AG04449 (cell line): ENCODE results near the gene SND1.

Source experiments
- CTCF ChIA-PET: fragments of 350-600 bp; formaldehyde crosslinking; extraction: SDS; loops from one replicate; lab custom pipeline; 2021; ENCODE audit warnings: antibody characterized with exemption; lab: Yijun Ruan, JAX
- POLR2A ChIA-PET: fragments of 400-600, 350-600 bp; formaldehyde crosslinking; extraction: SDS; loops from one replicate; lab custom pipeline; 2020; ENCODE audit warnings: antibody characterized with exemption, inconsistent platforms; lab: Yijun Ruan, JAX
- DNase-seq: peaks from one replicate; pipeline ENCODE4 v3.0.0-alpha.2; 2010; ENCODE audit warnings: low read depth, low spot score
- H3K4me3 ChIP-seq: 2 replicates; pipeline ENCODE4 v1.5.1; 2011; ENCODE audit warnings: low read depth, mild to moderate bottlenecking, control low read depth, low read length
- CTCF ChIP-seq: IDR thresholded peaks from one replicate; pipeline ENCODE4 v1.5.1; 2011; ENCODE audit warnings: mild to moderate bottlenecking, moderate library complexity, low read length, control low read depth, inconsistent platforms; ENCODE audit not compliant: insufficient read depth; ENCODE audit errors: missing control alignments

SND1 gene

GRCh38 chr7:127765150-127765549 is 113.2 kb downstream of the SND1 start:
- CTCF ChIA-PET = interaction anchor here (1.1 to 1.2 kb wide), 2 partner anchors 9 to 57 kb away, joined by 3 to 4 read pairs; no protein-coding TSS in a partner anchor
- no peak overlapping the region for H3K4me3 ChIP-seq
- POLR2A ChIA-PET = no interaction called here
- no peak for TF ChIP-seq CTCF
- no peak for DNase-seq

GRCh38 chr7:127766831-127767459 is 115.0 kb downstream of the SND1 start:
- ChIA-PET CTCF (interaction anchor here (1.0 to 1.6 kb wide), 2 partner anchors 9 to 12 kb away, joined by 3 read pairs; no protein-coding TSS in a partner anchor), POLR2A (no interaction called here)
- DNase-seq = no peak
- H3K4me3 ChIP-seq = no peak overlapping the region
- no peak for TF ChIP-seq CTCF

- ChIA-PET CTCF (interaction anchor here (1.1 to 1.6 kb wide), 2 partner anchors 10 to 12 kb away, joined by 3 read pairs; no protein-coding TSS in a partner anchor), POLR2A (no interaction called here)
- no peak for TF ChIP-seq CTCF
- no peak for DNase-seq
- no peak overlapping the region for H3K4me3 ChIP-seq
Measured at GRCh38 chr7:127768241-127768640, 116.2 kb downstream of the SND1 start.

GRCh38 chr7:127769137-127769536 is 117.1 kb downstream of the SND1 start:
- no peak for TF ChIP-seq CTCF
- ChIA-PET POLR2A (no interaction called here), CTCF (interaction anchor here (1.1 kb wide), 1 partner anchor 13 kb away, joined by 3 read pairs; no protein-coding TSS in a partner anchor)
- no peak for DNase-seq
- H3K4me3 ChIP-seq = no peak overlapping the region

GRCh38 chr7:127769696-127770400 is 117.9 kb downstream of the SND1 start:
- DNase-seq = no peak
- TF ChIP-seq CTCF = no peak
- POLR2A ChIA-PET = no interaction called here
- CTCF ChIA-PET = no interaction called here
- no peak overlapping the region for H3K4me3 ChIP-seq

GRCh38 chr7:127770885-127771284 is 118.9 kb downstream of the SND1 start:
- TF ChIP-seq CTCF = no peak
- CTCF ChIA-PET = interaction anchor here (0.9 kb wide), 1 partner anchor 22 kb away, joined by 3 read pairs; no protein-coding TSS in a partner anchor
- H3K4me3 ChIP-seq = no peak overlapping the region
- DNase-seq = no peak
- POLR2A ChIA-PET = no interaction called here
